ENCODE results near the gene IDI2. TPM values are rescaled to one million over a fixed set of nuclear protein-coding genes. Genes with fewer than 3 reads are reported as not detected.

IDI2 gene
- not detected for total RNA-seq

- Mint-ChIP-seq H3K4me1 (ENCODE audit: low read depth) (no peaks in the 10 kb centered on the region), H3K4me3 (no peak within 1 kb of the TSS), H3K36me3 (ENCODE audit: low read depth) (peaks cover 23% of the 10 kb centered on the region), H3K27me3 (no peaks in the 10 kb centered on the region), H3K27ac (no peak within 1 kb of the TSS), H3K9me3 (no peaks in the 10 kb centered on the region)
- intact Hi-C loops (cut with micrococcal nuclease) = no loop called here
- DNase-seq = no peak
- CTCF ChIA-PET = no interaction called here
- POLR2A ChIA-PET = no interaction called here
- no peak for TF ChIP-seq CTCF (IDR thresholded peaks at IDR 0.05)
- no peak for ATAC-seq
Measured at GRCh38 chr10:1025683-1026082, at the start of gene IDI2. Gene IDI2 (minus strand): TSS chr10:1025859. CDS start chr10:1024723, 1,136 bp downstream.

- no peak overlapping the region for H3K4me3 Mint-ChIP-seq
- POLR2A ChIA-PET = no interaction called here
- H3K27ac Mint-ChIP-seq = peak overlapping the region; percentile 11
- intact Hi-C loops (cut with micrococcal nuclease) = no loop called here
- peaks cover 16% of the 10 kb centered on the region for H3K4me1 Mint-ChIP-seq (ENCODE audit: low read depth)
- DNase-seq = no peak
- CTCF ChIA-PET = interaction anchor here (0.7 to 1.8 kb wide), 8 partner anchors 12 to 146 kb away, joined by 3 to 5 read pairs (median 4); partner anchors contain the start of gene IDI1
- TF ChIP-seq CTCF (IDR thresholded peaks at IDR 0.05) = peak; percentile 45
- ATAC-seq = no peak
- H3K9me3 Mint-ChIP-seq = no peaks in the 10 kb centered on the region
- H3K36me3 Mint-ChIP-seq (ENCODE audit: low read depth) = peaks cover 12% of the 10 kb centered on the region
- no peaks in the 10 kb centered on the region for H3K27me3 Mint-ChIP-seq
Measured at GRCh38 chr10:1074748-1075308, 49.2 kb upstream of the IDI2 start.

- H3K27ac Mint-ChIP-seq = peak overlapping the region; percentile 11
- TF ChIP-seq CTCF (IDR thresholded peaks at IDR 0.05) = peak; percentile 47
- H3K4me1 Mint-ChIP-seq (ENCODE audit: low read depth) = peaks cover 22% of the 10 kb centered on the region
- CTCF ChIA-PET = interaction anchor here (0.7 to 1.8 kb wide), 5 partner anchors 11 to 145 kb away, joined by 3 to 5 read pairs (median 4); partner anchors contain the start of gene IDI1
- POLR2A ChIA-PET = interaction anchor here (1.1 kb wide), 1 partner anchor 26 kb away, joined by 3 read pairs; no protein-coding TSS in a partner anchor
- ATAC-seq = peak; percentile 74
- peaks cover 10% of the 10 kb centered on the region for H3K36me3 Mint-ChIP-seq (ENCODE audit: low read depth)
- no peaks in the 10 kb centered on the region for H3K9me3 Mint-ChIP-seq
- no peak overlapping the region for H3K4me3 Mint-ChIP-seq
- DNase-seq = peak; percentile 33
- intact Hi-C loops (cut with micrococcal nuclease) = no loop called here
- no peaks in the 10 kb centered on the region for H3K27me3 Mint-ChIP-seq
Measured at GRCh38 chr10:1074052-1074747, 48.5 kb upstream of the IDI2 start.

GRCh38 chr10:1070919-1071318 is 45.3 kb upstream of the IDI2 start:
- no peaks in the 10 kb centered on the region for H3K27me3 Mint-ChIP-seq
- H3K27ac Mint-ChIP-seq = no peak overlapping the region
- no peak for TF ChIP-seq CTCF (IDR thresholded peaks at IDR 0.05)
- peaks cover 6% of the 10 kb centered on the region for H3K36me3 Mint-ChIP-seq (ENCODE audit: low read depth)
- ChIA-PET CTCF (no interaction called here), POLR2A (interaction anchor here (1.1 kb wide), 1 partner anchor 32 kb away, joined by 3 read pairs; no protein-coding TSS in a partner anchor)
- no peaks in the 10 kb centered on the region for H3K9me3 Mint-ChIP-seq
- intact Hi-C loops (cut with micrococcal nuclease) = no loop called here
- no peak overlapping the region for H3K4me3 Mint-ChIP-seq
- DNase-seq (no peak), ATAC-seq (no peak)
- H3K4me1 Mint-ChIP-seq (ENCODE audit: low read depth) = peaks cover 39% of the 10 kb centered on the region
